Kidney (tissue), 14 donors: ENCODE data around the gene SEMA3D. TPM values are rescaled to one million over a fixed set of nuclear protein-coding genes. Genes with fewer than 3 reads are reported as not detected.

ENCODE experiments used
- DNase-seq, 5 donors: peaks; one replicate each; pipeline ENCODE4 v3.0.0-alpha.2; 2013 to 2020
- FAIRE-seq: peaks from 2 replicates; lab custom pipeline; 2012; peaks lifted over from hg19 to GRCh38; lab: Jason Lieb, UNC
- H3K27ac ChIP-seq, 2 donors: one replicate each; pipeline ENCODE4 v1.7.0; 2013; ENCODE audit warnings: low read depth in 2 of 2, low read length in 2 of 2, inconsistent platforms in 1 of 2
- H3K27me3 ChIP-seq: one replicate; pipeline ENCODE4 v1.7.1; 2013; ENCODE audit warnings: low read length, inconsistent platforms; ENCODE audit not compliant: control insufficient read depth, insufficient read depth
- H3K36me3 ChIP-seq, 3 donors: one replicate each; pipeline versions ENCODE4 v1.7.0 to v1.7.1; 2013; ENCODE audit warnings: low read length in 3 of 3, control low read depth in 1 of 3, inconsistent platforms in 1 of 3; ENCODE audit not compliant: insufficient read depth in 3 of 3, control insufficient read depth in 2 of 3
- H3K4me1 ChIP-seq, 3 donors: one replicate each; pipeline versions ENCODE4 v1.7.0 to v1.7.1; 2013; ENCODE audit warnings: low read length in 3 of 3, inconsistent platforms in 1 of 3, low read depth in 1 of 3; ENCODE audit not compliant: control insufficient read depth in 2 of 3, insufficient read depth in 2 of 3
- H3K4me3 ChIP-seq, 3 donors: one replicate each; pipeline versions ENCODE4 v1.7.0 to v1.8.1; 2013; ENCODE audit warnings: low read length in 3 of 3, control low read depth in 1 of 3, inconsistent platforms in 1 of 3
- H3K9ac ChIP-seq, 3 donors: one replicate each; pipeline versions ENCODE4 v1.7.0 to v1.7.1; 2013; ENCODE audit warnings: low read length in 3 of 3, control low read depth in 1 of 3, inconsistent platforms in 1 of 3
- H3K9me3 ChIP-seq, 3 donors: one replicate each; pipeline versions ENCODE4 v1.7.0 to v1.7.1; 2013; ENCODE audit warnings: low read length in 3 of 3, control low read depth in 1 of 3, inconsistent platforms in 1 of 3; ENCODE audit not compliant: control insufficient read depth in 2 of 3, insufficient read depth in 1 of 3
- intact Hi-C: fragments of 100-400 bp; cut with DNase I; formaldehyde crosslinking; loops from one replicate; pipeline ENCODE4 v1.11.1; 2022
- polyA plus RNA-seq: library from polyadenylated mRNA; stranded (reverse); fragments of 350-450 nt; fragmentation: Illumina TruSeq; extraction: RNeasy Lipid Tissue Mini Kit (QIAGEN cat#74804); gene quantifications from one replicate; pipeline ENCODE4 v1.2.3, GENCODE V29; 2014; ENCODE audit warnings: low read depth, low replicate concordance; ENCODE audit not compliant: insufficient read depth
- total RNA-seq: library from RNA; stranded (reverse); fragmentation: NEBNext Ultra II Directional; extraction: Animal tissue kit (Norgen Biotek cat#: 25700); gene quantifications from one replicate; pipeline ENCODE4 v1.2.1, GENCODE V29; 2021
- TF ChIP-seq, protein P1 (sequence below): IDR thresholded peaks from 3 replicates; pipeline ENCODE4 v1.5.1; 2012; ENCODE audit warnings: mild to moderate bottlenecking, moderate library complexity, borderline replicate concordance; ENCODE audit not compliant: insufficient read depth; ENCODE audit errors: extremely low read depth
- donor health status: control.
- donor health status: control.
- donor health status: control.
- donor health status: control.
- donor health status: control.
- donor health status: DM: yes; HTN: yes; CAD: no.
- donor health status: Normal renal cell carcinoma (clear cell type).

The SEMA3D gene
- total and polyA plus RNA-seq, 2 donors from 2014 or later = 0.82 to 17.5 TPM

- Histone ChIP-seq H3K9ac (no peak overlapping the region), H3K27me3 (no peaks in the 10 kb centered on the region), H3K9me3 (no peaks in the 10 kb centered on the region), H3K4me3 (no peak overlapping the region), H3K36me3 (no peaks in the 10 kb centered on the region), H3K4me1 (no peaks in the 10 kb centered on the region), H3K27ac (no peak overlapping the region)
- TF ChIP-seq, protein P1, sequence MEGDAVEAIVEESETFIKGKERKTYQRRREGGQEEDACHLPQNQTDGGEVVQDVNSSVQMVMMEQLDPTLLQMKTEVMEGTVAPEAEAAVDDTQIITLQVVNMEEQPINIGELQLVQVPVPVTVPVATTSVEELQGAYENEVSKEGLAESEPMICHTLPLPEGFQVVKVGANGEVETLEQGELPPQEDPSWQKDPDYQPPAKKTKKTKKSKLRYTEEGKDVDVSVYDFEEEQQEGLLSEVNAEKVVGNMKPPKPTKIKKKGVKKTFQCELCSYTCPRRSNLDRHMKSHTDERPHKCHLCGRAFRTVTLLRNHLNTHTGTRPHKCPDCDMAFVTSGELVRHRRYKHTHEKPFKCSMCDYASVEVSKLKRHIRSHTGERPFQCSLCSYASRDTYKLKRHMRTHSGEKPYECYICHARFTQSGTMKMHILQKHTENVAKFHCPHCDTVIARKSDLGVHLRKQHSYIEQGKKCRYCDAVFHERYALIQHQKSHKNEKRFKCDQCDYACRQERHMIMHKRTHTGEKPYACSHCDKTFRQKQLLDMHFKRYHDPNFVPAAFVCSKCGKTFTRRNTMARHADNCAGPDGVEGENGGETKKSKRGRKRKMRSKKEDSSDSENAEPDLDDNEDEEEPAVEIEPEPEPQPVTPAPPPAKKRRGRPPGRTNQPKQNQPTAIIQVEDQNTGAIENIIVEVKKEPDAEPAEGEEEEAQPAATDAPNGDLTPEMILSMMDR = no peak
- no peak for DNase-seq
- intact Hi-C loops = no loop called here
- FAIRE-seq = no peak
Observed at GRCh38 chr7:85220023-85220422, 33.2 kb upstream of the SEMA3D start.

- Histone ChIP-seq H3K4me1 (no peaks in the 10 kb centered on the region), H3K9ac (no peak overlapping the region), H3K36me3 (no peaks in the 10 kb centered on the region), H3K9me3 (no peaks in the 10 kb centered on the region), H3K27ac (no peak overlapping the region), H3K4me3 (no peak overlapping the region), H3K27me3 (no peaks in the 10 kb centered on the region)
- no peak for FAIRE-seq
- intact Hi-C loops = no loop called here
- TF ChIP-seq, protein P1 = no peak
- DNase-seq = no peak
Observed at GRCh38 chr7:85217085-85217484, 30.2 kb upstream of the SEMA3D start.

DNA sequence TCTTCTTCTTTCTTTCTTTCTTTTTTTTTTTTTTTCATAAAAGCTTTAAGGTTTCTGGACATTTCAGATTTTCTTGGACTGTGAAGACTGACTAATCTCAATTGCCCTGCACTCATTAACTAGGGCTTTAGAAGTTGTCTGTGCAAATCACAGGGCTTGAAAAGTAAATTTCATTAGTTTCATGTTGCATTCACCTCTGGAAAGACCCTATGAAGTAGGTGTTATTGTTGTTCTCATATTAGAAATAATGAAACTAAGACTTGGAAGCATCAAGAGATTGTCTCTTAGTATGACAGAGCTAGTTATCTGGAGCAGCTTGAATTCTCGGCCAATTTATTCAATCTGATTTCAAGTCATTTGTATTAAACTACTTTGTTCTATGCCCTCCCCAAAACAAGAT, 28.2 kb upstream of the SEMA3D start:
- H3K9ac ChIP-seq = no peak overlapping the region
- TF ChIP-seq, protein P1 = no peak
- H3K4me3 ChIP-seq = no peak overlapping the region
- H3K36me3 ChIP-seq = no peaks in the 10 kb centered on the region
- H3K27me3 ChIP-seq = no peaks in the 10 kb centered on the region
- DNase-seq = no peak
- H3K27ac ChIP-seq = no peak overlapping the region
- intact Hi-C loops = no loop called here
- no peak for FAIRE-seq
- no peaks in the 10 kb centered on the region for H3K4me1 ChIP-seq
- H3K9me3 ChIP-seq = no peaks in the 10 kb centered on the region

DNA sequence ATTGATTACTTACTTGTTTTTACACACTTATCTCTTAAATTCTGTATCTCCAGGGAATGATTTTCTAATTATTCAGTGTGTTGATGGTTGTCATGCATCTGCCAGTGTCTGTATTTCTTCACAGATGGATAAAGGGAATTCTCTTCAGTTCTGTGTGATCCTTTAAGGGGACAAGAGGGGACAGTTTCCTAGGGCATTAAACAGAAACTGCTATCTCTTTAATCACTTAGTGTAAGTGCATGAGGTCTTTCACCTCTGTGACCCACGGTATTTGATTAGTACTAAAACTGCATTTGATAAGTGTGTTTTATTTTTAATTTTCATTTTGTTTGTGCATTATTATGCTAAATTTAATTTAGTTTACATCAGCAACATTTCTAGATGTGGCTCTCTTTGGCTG, 26.6 kb upstream of the SEMA3D start:
- no peaks in the 10 kb centered on the region for H3K27me3 ChIP-seq
- no peak overlapping the region for H3K4me3 ChIP-seq
- TF ChIP-seq, protein P1 = no peak
- no peak for DNase-seq
- intact Hi-C loops = no loop called here
- H3K36me3 ChIP-seq = no peaks in the 10 kb centered on the region
- H3K27ac ChIP-seq = no peak overlapping the region
- H3K4me1 ChIP-seq = no peaks in the 10 kb centered on the region
- FAIRE-seq = no peak
- H3K9ac ChIP-seq = no peak overlapping the region
- H3K9me3 ChIP-seq = no peaks in the 10 kb centered on the region
